HG03196 (cell line): Measurements from ENCODE around the gene GRK5.

ENCODE experiments used
- ATAC-seq: cut with Tn5 transposase; IDR thresholded peaks from one replicate; pipeline ENCODE4 v1.9.1; 2021; ENCODE audit not compliant: unreplicated experiment

GRK5 gene

DNA sequence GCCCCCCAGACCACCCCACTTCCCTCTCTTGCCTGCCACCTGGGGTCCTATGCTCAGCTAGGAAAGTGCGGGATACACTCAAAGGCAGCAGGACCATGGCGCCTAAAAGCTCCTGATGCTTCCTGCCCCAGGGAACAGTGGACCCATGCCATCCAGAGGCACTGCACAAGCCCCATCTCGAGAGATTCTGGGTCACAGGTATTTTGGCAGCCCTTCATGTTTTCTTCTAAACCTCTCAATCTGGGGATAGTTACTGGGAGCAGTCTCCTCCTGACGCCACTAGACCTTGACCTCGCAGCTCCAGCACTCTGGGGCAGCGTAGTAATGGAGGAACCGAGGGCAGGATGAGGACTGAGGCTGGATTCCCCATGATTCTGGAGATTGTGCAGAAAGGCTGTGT is 107.1 kb downstream of the GRK5 start:
- ATAC-seq, result no peak

- peak; percentile 40 for ATAC-seq
These were observed 108.0 kb downstream of the GRK5 start for GRCh38 chr10:119315128-119316001.

DNA sequence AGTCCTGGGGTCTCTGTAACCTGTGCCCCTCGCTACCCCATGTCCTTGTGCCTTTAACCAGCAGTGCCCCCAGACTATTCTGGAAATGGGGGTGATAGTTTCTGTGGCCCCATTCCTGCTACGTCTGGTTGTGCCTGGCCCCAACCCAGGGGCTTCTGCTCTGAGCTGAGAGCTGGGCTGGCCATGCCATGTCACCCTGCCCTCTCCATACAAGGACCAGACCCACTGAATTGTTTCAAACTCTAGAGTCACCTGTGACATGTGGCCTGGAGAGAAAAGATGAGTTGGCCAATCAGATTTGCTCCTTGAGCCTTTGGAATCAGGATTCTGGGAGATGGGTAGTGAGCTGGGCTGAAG is 108.6 kb downstream of the GRK5 start:
- ATAC-seq, result no peak

GRCh38 chr10:119316729-119317097 is 109.3 kb downstream of the GRK5 start:
- no peak for ATAC-seq

DNA sequence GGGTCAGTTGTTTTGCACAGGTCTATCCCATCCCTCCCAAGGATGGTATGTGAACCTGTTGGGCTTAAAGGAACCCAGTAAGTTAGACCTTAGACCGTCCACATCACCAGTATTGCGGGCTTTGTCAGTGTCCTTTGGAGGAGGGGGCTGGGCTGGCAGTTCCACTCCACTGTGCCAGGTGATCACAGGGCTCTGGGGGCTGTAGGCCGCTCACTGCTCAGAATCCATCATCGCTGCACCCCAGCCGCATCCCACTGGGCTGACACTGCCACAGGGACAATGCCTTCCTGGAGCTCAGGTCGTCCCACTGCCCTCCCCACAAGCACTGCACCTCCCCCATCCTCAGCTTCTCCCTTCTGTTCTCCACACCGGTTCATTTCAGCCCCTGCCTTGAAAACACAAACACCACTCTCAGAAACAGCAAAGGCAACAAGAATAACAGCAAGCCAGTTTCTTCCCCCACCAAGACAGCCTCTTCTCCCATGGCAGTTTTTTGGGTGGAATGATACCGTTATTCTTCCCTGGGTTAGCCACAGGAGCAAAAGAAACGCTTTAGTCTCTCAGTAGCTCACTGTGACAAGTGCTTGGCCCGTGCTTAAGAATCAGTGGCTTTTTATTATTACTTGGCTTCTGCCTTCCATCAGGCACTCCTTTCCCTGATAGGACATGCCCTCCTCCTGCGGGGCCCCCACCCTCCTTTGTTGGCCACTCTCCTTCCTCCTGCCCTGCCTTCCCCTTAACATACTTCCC is 111.2 kb downstream of the GRK5 start:
- ATAC-seq, result no peak

- no peak for ATAC-seq
These were observed 112.0 kb downstream of the GRK5 start for GRCh38 chr10:119319161-119319919.

DNA sequence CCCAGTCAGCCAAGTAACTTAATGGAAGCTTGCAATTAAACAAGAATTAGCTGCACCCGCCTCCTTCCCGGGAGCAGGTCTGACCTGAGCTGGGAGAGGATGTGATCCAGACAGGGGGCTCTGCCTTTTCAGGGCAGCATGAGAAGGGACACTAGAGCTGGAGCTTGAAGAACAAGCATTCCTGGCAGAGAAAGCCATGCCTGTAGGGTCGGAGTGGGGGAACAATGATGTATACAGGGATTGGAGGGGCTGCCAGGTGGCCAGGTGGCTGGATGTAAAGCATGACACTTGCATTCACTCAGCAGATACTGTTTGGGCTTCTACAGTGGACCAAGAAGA is 112.5 kb downstream of the GRK5 start:
- no peak for ATAC-seq

GRCh38 chr10:119320981-119321380 is 113.6 kb downstream of the GRK5 start:
- ATAC-seq, result no peak

DNA sequence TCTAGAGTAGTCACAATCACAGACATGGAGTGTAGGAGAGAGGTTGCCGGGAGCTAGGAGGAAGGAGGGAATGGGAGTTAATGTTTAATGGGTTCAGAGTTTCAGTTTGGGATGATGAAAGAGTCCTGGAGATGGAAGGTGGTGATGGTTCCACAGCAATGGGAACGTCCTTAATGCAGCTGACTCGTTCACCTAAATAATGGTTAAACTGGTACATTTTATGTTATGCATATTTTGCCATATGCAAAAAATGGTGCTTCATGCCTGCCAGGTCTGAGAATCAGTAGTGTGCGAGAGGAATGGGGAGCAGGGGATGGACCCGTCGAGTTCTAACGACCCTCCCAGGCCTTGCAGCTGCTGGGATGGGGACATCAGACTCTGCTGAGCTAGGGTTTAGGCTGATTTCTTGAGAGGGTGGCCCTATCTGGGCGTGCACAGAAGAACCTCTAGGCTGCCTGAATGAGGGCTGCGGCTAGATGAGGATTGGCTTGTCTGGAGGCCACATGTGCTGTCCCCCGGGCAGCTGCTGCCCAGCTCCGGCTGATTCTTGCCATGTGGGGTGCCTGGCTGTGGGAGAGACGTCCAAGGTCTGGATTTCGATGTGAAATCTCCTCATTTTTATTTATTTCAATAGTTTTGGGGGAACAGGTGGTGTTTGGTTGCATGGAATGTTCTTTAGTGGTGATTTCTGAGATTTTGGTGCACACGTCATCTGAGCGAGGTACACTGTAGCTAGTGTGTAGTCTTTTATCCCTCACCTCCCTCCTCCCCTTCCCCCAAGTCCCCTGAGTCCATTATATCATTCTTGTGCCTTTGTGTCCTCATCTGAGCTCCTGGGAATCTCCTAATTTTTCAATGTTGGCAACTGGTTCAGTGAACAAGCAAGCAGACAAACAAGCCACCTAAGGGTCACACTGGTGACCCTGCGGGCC is 116.0 kb downstream of the GRK5 start:
- no peak for ATAC-seq

DNA sequence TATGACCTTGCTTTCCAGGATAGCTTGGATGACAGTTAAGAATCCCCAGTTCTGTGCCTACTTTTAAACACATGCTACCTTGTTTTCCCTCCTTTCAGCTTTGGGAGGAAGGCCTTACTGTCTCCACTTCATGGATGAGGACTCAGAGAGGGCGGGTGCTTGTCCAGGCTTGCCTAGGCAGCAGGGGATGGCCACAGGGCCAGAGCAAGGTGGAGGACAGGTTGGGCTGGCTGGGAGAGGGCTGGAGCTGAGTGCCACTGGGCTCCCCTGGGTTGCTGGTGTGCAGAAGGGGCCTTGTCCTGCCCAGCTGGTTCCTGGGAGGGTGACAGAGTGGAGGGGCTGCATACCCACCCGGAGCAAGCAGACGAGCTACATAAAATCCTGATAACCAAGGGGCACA is 117.8 kb downstream of the GRK5 start:
- no peak for ATAC-seq

DNA sequence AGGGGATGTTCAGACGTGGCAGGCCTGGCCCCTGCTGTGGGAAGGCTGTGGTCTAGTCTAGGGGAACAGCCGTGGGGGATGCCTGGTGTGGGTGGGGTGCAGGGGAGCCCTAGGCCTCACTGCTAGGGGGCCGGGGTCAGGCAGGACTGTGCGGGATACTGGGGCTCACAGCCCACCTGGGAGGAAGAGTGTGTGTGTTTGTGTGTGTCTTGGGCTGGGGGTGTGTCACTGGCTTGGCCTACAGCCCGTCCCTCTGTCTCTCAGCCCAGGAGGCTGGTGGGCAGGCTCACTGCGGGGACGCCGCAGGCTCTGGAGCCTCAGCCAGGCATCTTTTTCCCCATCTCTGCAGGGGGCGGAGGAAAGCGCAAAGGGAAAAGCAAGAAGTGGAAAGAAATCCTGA is 118.8 kb downstream of the GRK5 start:
- no peak for ATAC-seq

- ATAC-seq, result no peak
These were observed 119.8 kb downstream of the GRK5 start for GRCh38 chr10:119327096-119327745.

DNA sequence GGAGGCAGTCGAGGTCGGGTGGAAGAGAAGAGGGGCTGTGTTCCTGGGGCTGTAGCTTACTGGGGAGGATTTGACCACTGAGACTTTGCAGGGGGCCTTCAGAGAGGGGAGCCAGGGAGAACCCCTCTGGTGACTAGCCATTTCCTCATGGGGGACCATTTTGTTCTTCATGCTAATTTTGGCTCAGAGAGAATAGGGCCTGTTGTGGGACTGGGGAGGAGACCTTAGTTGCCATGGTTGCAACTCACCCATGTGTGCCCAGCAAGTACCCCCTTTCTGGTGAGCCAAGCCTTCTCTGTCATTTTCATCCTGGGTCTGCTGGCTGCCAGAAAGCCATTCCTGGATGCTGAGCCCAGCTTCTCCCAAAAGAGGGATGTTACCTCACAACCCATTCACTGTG is 120.9 kb downstream of the GRK5 start:
- no peak for ATAC-seq

DNA sequence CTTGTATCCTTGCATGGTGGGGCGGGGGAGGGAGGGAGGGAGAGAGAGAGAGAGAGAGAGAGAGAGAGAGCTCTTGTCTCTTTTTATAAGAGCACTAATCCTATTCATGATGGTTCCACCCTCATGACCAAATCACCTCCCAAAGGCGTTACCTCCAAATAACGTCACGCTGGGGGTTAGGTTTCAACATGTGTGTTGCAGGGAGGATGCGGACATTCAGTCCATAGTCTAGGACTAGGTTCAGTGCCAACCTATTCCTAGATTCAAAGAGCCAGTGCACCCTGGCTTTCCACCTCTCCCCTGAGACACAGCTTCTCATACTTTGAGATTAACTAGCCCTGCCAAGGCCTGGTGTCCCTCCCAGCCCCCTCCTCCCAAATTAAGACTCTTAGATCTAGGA is 123.0 kb downstream of the GRK5 start:
- ATAC-seq, result no peak

- no peak for ATAC-seq
These were observed 123.7 kb downstream of the GRK5 start for GRCh38 chr10:119331061-119331460.

GRCh38 chr10:119333146-119333792 is 125.9 kb downstream of the GRK5 start:
- no peak for ATAC-seq

GRCh38 chr10:119335671-119336353 is 128.4 kb downstream of the GRK5 start:
- ATAC-seq, result no peak

- no peak for ATAC-seq
These were observed 129.2 kb downstream of the GRK5 start for GRCh38 chr10:119336599-119336998.

DNA sequence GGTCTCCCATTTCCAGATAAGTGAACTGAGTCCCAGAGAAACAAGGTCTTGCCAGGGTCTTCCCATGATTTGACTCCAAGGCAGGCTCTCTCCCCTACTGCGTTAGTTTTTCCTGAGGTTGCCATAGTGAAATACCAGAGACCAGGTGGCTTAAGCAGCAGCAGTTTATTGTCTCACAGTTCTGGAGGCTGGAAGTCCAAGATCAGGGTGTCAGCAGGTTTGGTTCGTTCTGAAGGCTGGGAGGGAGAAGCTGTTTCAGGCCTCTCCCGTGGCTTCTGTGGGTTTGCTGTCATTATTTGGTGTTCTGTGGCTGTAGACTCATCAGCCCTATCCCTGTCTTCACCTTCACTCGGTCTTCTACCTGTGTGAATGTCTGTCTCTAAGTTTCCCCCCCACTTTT is 129.9 kb downstream of the GRK5 start:
- ATAC-seq, result no peak
